Medulla oblongata (tissue), 1 donor: ENCODE results near the gene EPHA3.

ENCODE experiments used
- DNase-seq: peaks from one replicate; pipeline ENCODE4 v3.0.0-alpha.2; 2015; ENCODE audit errors: extremely low spot score

Gene EPHA3

GRCh38 chr3:89227634-89228033 is 120.2 kb downstream of the EPHA3 start:
- DNase-seq: no peak

GRCh38 chr3:89232155-89232554 is 124.7 kb downstream of the EPHA3 start:
- DNase-seq: no peak

- no peak for DNase-seq
Observed at GRCh38 chr3:89234620-89235019, 127.2 kb downstream of the EPHA3 start.

GRCh38 chr3:89238846-89239245 is 131.4 kb downstream of the EPHA3 start:
- no peak for DNase-seq

GRCh38 chr3:89239774-89240173 is 132.4 kb downstream of the EPHA3 start:
- no peak for DNase-seq

GRCh38 chr3:89245612-89246011 is 138.2 kb downstream of the EPHA3 start:
- no peak for DNase-seq

- no peak for DNase-seq
Observed at GRCh38 chr3:89246326-89246725, 138.9 kb downstream of the EPHA3 start.

GRCh38 chr3:89250742-89251141 is 143.3 kb downstream of the EPHA3 start:
- no peak for DNase-seq

GRCh38 chr3:89252016-89252415 is 144.6 kb downstream of the EPHA3 start:
- no peak for DNase-seq

- DNase-seq: no peak
Observed at GRCh38 chr3:89252860-89253259, 145.4 kb downstream of the EPHA3 start.

GRCh38 chr3:89256395-89256794 is 149.0 kb downstream of the EPHA3 start:
- DNase-seq: no peak

- DNase-seq: no peak
Observed at GRCh38 chr3:89256882-89257281, 149.5 kb downstream of the EPHA3 start.

- peak; percentile 45 for DNase-seq
Observed at GRCh38 chr3:89260721-89261120, 153.3 kb downstream of the EPHA3 start.

GRCh38 chr3:89261673-89262072 is 154.3 kb downstream of the EPHA3 start:
- DNase-seq: no peak

GRCh38 chr3:89262309-89262929 is 155.0 kb downstream of the EPHA3 start:
- no peak for DNase-seq

GRCh38 chr3:89264037-89264560 is 156.7 kb downstream of the EPHA3 start:
- no peak for DNase-seq

GRCh38 chr3:89266074-89266473 is 158.7 kb downstream of the EPHA3 start:
- DNase-seq: no peak

GRCh38 chr3:89268059-89268458 is 160.6 kb downstream of the EPHA3 start:
- no peak for DNase-seq

GRCh38 chr3:89270201-89270600 is 162.8 kb downstream of the EPHA3 start:
- DNase-seq: no peak

- DNase-seq: no peak
Observed at GRCh38 chr3:89275001-89275400, 167.6 kb downstream of the EPHA3 start.

- DNase-seq: no peak
Observed at GRCh38 chr3:89276116-89276515, 168.7 kb downstream of the EPHA3 start.

- no peak for DNase-seq
Observed at GRCh38 chr3:89278302-89279025, 171.0 kb downstream of the EPHA3 start.

- DNase-seq: no peak
Observed at GRCh38 chr3:89280301-89280700, 172.9 kb downstream of the EPHA3 start.
